RPMI7951 (cell line): ENCODE data around the gene IGFN1. TPM values are rescaled to one million over a fixed set of nuclear protein-coding genes. Genes with fewer than 3 reads are reported as not detected.
"Not testable (repeated sequence)": the region's sequence is repeated elsewhere in the genome, so short reads cannot be mapped to it uniquely, and the experiment has no call there.

Experiments used
- DNase-seq: peaks from one replicate; pipeline ENCODE4 v3.0.0-alpha.2; 2012; ENCODE audit warnings: low read depth
- total RNA-seq: library from RNA; depleted of rRNA; stranded (reverse); fragments of >200 nt; shearing (Covaris generic); gene quantifications from 2 replicates; pipeline ENCODE4 v1.2.3, GENCODE V29; 2014

IGFN1 gene
- total RNA-seq, 1 experiment from 2014 or later: 1.1 TPM

- no peak for DNase-seq
Measured at GRCh38 chr1:201248721-201249559, 58.3 kb downstream of the IGFN1 start.

- no peak for DNase-seq
Measured at GRCh38 chr1:201250326-201251011, 59.8 kb downstream of the IGFN1 start.

GRCh38 chr1:201251411-201251810 lies 60.8 kb downstream of the IGFN1 start:
- DNase-seq: no peak

GRCh38 chr1:201251851-201252430 lies 61.3 kb downstream of the IGFN1 start:
- no peak for DNase-seq

- DNase-seq: no peak
Measured at GRCh38 chr1:201252944-201253371, 62.3 kb downstream of the IGFN1 start.

- no peak for DNase-seq
Measured at GRCh38 chr1:201253411-201253810, 62.8 kb downstream of the IGFN1 start.

- DNase-seq: no peak
Measured at GRCh38 chr1:201253906-201254624, 63.4 kb downstream of the IGFN1 start.

GRCh38 chr1:201254625-201255478 lies 64.2 kb downstream of the IGFN1 start:
- peak; percentile 30 for DNase-seq

GRCh38 chr1:201255479-201256362 lies 65.1 kb downstream of the IGFN1 start:
- no peak for DNase-seq

GRCh38 chr1:201258132-201258531 lies 67.5 kb downstream of the IGFN1 start:
- DNase-seq: not testable (repeated sequence)

GRCh38 chr1:201258763-201259230 lies 68.2 kb downstream of the IGFN1 start:
- no peak for DNase-seq

GRCh38 chr1:201259476-201260235 lies 69.0 kb downstream of the IGFN1 start:
- peak; percentile 55 for DNase-seq

- peak; percentile 46 for DNase-seq
Measured at GRCh38 chr1:201260236-201260590, 69.6 kb downstream of the IGFN1 start.

GRCh38 chr1:201260648-201261311 lies 70.2 kb downstream of the IGFN1 start:
- no peak for DNase-seq

- DNase-seq: no peak
Measured at GRCh38 chr1:201261771-201262547, 71.3 kb downstream of the IGFN1 start.

GRCh38 chr1:201262963-201263608 lies 72.5 kb downstream of the IGFN1 start:
- no peak for DNase-seq

- DNase-seq: no peak
Measured at GRCh38 chr1:201264072-201264471, 73.4 kb downstream of the IGFN1 start.
